Measurements from ENCODE around the gene KNSTRN. TPM values are rescaled to one million over a fixed set of nuclear protein-coding genes. Genes with fewer than 3 reads are reported as not detected.
A peak's percentile ranks its signal among the peaks of the same experiment; 100 is the strongest.

Gene KNSTRN
- total RNA-seq, 2 experiments from 2014 or later: 57.5 to 63.3 TPM

DNA sequence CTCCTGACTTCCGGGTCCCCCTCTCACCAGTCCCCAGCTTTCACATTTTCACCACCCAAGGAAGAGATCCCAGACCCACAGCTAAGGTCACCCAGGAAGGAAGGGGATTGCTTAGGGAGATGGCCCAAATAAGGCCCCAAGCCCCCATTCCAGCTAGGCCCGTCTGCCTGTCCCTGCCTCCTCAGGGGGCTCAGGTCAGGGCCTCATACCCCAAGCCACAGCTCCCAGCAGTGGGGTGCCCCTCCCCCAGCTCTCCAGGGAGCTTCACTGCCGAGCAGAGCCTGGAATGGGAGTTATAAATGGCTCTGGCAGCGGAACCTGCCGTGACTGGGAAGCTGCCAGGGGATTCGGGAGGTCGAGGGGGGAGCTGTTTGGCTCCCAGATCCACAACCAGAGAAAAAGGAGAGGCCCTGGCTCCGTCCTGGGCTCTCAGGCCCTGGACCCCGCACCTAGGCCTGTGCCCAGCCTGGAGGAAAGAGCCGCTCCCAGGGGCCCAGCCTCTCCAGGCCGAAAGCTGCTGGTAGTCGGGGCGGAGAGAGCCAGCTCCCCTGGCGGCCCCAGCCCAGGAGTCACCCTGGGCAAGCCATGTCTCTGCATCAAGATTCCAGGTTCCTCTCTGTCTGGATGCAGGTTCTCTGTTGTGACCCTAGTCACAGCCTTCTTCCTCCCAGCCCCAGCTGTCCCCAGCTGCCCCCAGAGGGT is 42.3 kb upstream of the KNSTRN start:
- H3K9me3 Mint-ChIP-seq: no peaks in the 10 kb centered on the region
- ChIA-PET CTCF (interaction anchor here (1.1 to 6.0 kb wide), 12 partner anchors 12 to 110 kb away, joined by 3 to 78 read pairs (median 12); partner anchors contain the start of genes BAHD1, INAFM2 and PLCB2), POLR2A (no interaction called here)
- no peaks in the 10 kb centered on the region for H3K27me3 Mint-ChIP-seq
- H3K36me3 Mint-ChIP-seq (ENCODE audit: low read depth): no peaks in the 10 kb centered on the region
- H3K27ac Mint-ChIP-seq: no peak overlapping the region
- H3K4me1 Mint-ChIP-seq: peaks cover 10% of the 10 kb centered on the region
- DNase-seq: no peak
- H3K4me3 Mint-ChIP-seq: no peak overlapping the region

DNA sequence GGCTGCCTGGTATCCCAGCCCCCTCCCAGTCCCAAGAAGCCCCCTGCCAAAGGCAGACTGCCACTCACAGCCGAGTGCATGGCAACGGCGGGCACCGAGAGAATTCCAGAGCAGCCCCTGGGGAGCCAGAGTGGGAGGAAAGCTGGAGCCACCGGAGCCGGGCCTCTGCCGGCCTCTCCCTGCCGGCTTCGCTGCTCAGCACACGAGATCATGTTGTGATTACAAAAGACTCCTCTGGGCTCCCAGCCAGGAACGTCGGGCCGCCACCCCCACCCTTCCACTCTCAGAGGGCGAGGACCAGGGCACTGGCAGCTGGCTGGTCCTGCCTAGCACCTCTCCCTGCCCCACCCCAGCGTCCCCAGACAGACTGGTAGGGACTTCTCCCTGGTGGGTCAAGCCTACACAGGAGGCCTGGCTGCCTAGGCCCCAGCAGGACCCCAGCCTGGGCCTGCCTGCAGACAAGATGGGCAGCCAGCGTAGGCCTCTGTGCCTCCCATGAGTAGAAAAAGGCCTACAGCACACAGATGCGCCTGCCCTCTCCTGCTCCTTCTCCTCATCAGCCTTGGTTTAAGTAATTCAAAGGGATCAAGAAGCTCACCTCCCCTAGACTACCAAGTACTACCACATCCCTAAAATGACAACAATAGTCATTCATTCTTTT is 41.7 kb upstream of the KNSTRN start, which contains the start of gene CCDC9B:
TSS of gene CCDC9B (minus strand) at position 200 of the 661 bp plus-strand sequence. CDS start at position 80, 120 bp downstream.
- H3K27me3 Mint-ChIP-seq: no peaks in the 10 kb centered on the region
- no peaks in the 10 kb centered on the region for H3K36me3 Mint-ChIP-seq (ENCODE audit: low read depth)
- ChIA-PET POLR2A (no interaction called here), CTCF (interaction anchor here (0.5 to 6.0 kb wide), 8 partner anchors 13 to 88 kb away, joined by 3 to 78 read pairs (median 12); partner anchors contain the start of genes KNSTRN and PLCB2)
- H3K27ac Mint-ChIP-seq: no peak within 1 kb of the TSS
- no peak for DNase-seq
- peaks cover 7% of the 10 kb centered on the region for H3K4me1 Mint-ChIP-seq
- no peak within 1 kb of the TSS for H3K4me3 Mint-ChIP-seq
- no peaks in the 10 kb centered on the region for H3K9me3 Mint-ChIP-seq

DNA sequence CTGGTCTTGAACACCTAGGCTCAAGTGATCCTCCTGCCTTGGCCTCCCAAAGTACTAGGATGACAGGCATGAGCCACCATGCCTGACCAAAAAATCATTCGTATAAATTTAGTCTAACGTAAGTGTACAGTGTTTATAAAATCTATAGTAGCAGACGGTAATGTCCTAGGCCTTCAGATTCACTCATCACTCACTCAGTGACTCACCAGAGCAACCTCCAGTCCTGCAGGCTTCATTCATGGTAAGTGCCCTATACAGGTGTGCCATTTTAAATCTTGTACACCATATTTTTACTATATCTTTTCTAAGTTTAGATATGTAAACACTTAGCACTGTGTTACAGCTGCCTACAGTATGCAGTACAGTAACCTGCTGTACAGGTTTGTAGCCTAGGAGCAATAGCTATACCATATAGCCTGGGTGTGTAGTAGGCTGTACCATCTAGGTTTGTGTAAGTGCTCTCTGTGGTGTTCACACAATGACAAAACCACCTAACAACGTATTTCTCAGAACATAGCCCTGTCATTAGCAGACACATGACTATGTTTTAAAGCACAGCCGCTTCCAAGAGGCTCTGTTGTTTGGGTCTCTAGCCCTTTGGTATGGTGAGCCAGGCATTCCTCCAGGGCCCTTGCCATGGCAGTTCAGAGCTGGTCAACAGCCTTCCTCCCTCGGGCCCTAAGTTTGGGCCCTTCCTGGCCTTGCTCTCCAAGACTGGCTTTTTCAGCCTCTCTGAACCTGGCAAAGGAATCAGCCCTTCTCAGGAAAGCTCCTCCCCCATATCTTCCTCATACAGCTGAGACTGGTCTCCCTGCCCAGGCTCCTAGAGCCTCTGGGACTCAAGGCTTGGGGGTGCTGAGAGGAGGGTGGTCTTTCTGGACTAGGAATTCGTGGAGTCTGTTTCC is 39.9 kb upstream of the KNSTRN start:
- H3K9me3 Mint-ChIP-seq: no peaks in the 10 kb centered on the region
- H3K27me3 Mint-ChIP-seq: no peaks in the 10 kb centered on the region
- no peaks in the 10 kb centered on the region for H3K36me3 Mint-ChIP-seq (ENCODE audit: low read depth)
- POLR2A ChIA-PET: no interaction called here
- peaks cover 4% of the 10 kb centered on the region for H3K4me1 Mint-ChIP-seq
- CTCF ChIA-PET: interaction anchor here (1.1 to 4.4 kb wide), 11 partner anchors 9 to 83 kb away, joined by 3 to 33 read pairs (median 4); partner anchors contain the start of gene KNSTRN
- no peak overlapping the region for H3K27ac Mint-ChIP-seq
- DNase-seq: no peak
- H3K4me3 Mint-ChIP-seq: no peak overlapping the region

DNA sequence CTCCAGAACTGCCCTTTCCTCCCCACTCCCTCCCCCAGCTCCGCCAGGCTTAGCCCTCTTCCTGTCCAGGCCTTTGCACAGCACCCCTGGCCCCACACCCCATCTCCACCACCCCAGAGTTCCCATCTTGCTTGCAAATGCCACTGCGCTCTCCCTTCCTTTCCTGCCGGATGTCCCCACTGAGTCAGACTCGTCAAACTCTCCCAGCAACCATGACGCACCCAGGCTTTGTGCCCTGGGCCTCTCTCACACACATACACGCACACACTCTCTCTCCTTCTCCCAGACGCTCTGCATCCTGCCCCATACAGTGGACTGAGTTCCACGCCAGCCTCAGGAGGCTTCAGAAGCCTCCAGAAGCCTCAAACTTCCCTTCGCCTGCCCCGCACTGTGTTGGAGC is 39.0 kb upstream of the KNSTRN start:
- DNase-seq: no peak
- POLR2A ChIA-PET: no interaction called here
- Mint-ChIP-seq H3K9me3 (no peaks in the 10 kb centered on the region), H3K4me1 (no peaks in the 10 kb centered on the region), H3K36me3 (ENCODE audit: low read depth) (no peaks in the 10 kb centered on the region), H3K27me3 (no peaks in the 10 kb centered on the region), H3K27ac (no peak overlapping the region), H3K4me3 (no peak overlapping the region)
- CTCF ChIA-PET: interaction anchor here (1.0 to 4.4 kb wide), 15 partner anchors 9 to 92 kb away, joined by 3 to 33 read pairs (median 4); no protein-coding TSS in a partner anchor

DNA sequence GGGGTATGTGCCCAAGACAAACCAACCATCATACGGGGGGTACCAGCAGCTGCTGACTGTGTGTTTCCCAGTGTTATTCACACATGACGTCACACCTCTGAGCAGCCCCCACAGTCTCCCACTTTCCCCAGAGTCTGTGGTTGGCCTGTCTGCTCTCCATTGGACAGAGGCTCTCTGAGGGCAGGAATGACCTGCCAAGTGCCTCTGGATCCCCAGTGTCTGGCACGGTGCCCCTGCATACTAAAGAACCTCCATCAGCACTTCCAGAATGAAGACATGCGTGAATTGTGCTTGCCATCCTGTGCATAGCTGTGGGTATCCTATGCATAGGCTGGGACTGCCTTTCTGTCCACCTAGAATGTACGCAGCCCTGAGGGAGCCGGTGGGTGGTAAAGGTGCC is 38.3 kb upstream of the KNSTRN start:
- Mint-ChIP-seq H3K9me3 (no peaks in the 10 kb centered on the region), H3K36me3 (ENCODE audit: low read depth) (no peaks in the 10 kb centered on the region), H3K27ac (no peak overlapping the region), H3K4me3 (no peak overlapping the region), H3K27me3 (no peaks in the 10 kb centered on the region), H3K4me1 (no peaks in the 10 kb centered on the region)
- POLR2A ChIA-PET: no interaction called here
- CTCF ChIA-PET: interaction anchor here (0.9 to 4.4 kb wide), 26 partner anchors 8 to 99 kb away, joined by 3 to 33 read pairs (median 4); partner anchors contain the start of gene PLCB2
- no peak for DNase-seq

DNA sequence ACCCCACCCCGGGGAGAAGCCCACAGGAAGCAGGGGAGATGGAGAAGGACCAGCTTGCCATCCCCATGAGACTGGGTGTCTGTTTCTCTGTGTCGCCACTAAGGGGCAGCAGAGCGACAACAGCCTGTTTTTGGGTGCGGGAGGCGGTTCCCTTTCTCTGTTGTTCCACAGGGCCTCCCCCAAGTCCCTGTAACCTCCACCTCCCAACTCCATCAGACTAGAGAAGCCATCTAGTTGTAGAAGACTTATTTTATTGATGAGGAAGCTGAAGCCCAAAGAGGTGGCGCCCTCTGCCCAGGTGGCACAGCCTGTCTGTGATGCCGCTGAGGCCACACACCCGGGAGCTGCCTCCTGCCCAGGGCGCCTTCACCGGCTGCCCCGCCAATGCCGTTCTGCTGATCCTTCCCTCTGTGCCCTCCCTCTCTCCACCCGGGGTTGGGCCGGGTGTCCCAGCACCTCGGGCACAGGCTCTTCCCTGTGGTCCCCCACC is 37.8 kb upstream of the KNSTRN start:
- no peak overlapping the region for H3K4me3 Mint-ChIP-seq
- no peaks in the 10 kb centered on the region for H3K9me3 Mint-ChIP-seq
- ChIA-PET POLR2A (no interaction called here), CTCF (interaction anchor here (0.7 to 4.4 kb wide), 24 partner anchors 8 to 98 kb away, joined by 3 to 33 read pairs (median 4); partner anchors contain the start of gene PLCB2)
- no peaks in the 10 kb centered on the region for H3K4me1 Mint-ChIP-seq
- no peak overlapping the region for H3K27ac Mint-ChIP-seq
- peak; percentile 83 for DNase-seq
- H3K36me3 Mint-ChIP-seq (ENCODE audit: low read depth): no peaks in the 10 kb centered on the region
- H3K27me3 Mint-ChIP-seq: no peaks in the 10 kb centered on the region

DNA sequence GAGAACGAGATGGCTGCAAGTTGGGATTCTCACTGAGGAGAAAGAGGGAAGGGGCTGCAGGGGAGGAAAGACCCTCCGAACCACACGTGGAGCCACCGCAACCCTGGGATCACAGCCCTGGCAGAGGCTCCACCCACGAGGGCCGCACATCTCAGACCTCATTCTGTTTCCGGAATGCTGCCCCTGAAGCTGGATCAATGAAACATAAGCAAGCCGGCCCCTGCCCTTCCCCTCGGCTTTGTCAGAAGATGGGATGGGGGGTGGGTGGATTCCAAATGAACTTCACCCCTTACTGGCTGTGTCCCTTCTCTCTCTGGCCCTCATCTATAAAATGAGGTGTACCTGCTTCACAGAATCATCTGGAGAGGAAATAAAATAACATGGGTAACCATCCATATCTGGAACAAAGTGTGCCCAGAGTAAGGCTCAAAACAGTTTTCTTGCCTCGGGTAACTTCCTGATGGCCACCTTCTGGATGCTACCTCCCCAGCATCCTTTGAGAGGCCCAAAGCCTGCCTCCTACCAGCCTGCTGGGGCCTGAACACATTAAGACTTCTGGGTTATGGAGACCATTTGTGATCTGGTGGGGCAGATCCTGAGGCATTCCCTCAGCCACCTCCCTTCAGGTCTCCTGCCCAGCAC is 37.2 kb upstream of the KNSTRN start:
- no peaks in the 10 kb centered on the region for H3K4me1 Mint-ChIP-seq
- H3K4me3 Mint-ChIP-seq: no peak overlapping the region
- no peak for DNase-seq
- ChIA-PET CTCF (interaction anchor here (0.7 to 4.4 kb wide), 17 partner anchors 8 to 98 kb away, joined by 3 to 33 read pairs (median 4); no protein-coding TSS in a partner anchor), POLR2A (no interaction called here)
- no peak overlapping the region for H3K27ac Mint-ChIP-seq
- H3K27me3 Mint-ChIP-seq: no peaks in the 10 kb centered on the region
- H3K36me3 Mint-ChIP-seq (ENCODE audit: low read depth): no peaks in the 10 kb centered on the region
- H3K9me3 Mint-ChIP-seq: no peaks in the 10 kb centered on the region

DNA sequence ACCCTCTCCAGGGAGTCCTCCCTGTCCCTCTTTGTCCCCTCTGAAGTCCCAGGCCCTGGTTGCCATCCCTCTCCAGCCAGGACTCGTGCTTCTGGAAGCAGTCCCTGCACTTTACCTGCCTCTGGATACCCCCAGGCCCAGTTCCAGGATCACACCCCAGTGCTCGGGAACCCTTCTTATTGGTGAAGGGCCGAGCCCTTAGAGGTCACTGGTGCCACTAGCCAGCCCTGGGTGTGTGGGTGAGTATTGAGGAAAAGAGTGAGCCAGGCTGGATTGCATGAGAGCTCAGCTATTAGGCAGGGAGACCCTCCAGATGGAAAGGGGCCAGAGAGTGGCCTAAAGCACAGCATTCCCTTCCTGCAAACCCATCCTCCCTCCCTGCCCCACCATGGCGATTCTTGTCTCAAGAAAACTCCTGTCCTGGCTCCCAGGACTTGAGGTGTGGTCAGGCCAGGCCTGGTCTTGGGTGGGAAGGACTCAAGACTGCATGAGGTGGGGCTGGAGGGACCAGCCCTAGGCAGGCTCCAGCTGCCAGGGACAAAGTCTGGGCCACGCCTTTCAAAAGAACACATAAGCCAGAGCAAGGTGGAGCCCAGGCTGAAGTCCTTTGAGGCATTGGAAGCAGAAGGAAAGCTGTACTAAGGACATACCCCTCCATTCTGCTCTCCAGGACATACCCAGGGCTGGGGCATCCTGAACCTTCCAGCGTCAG is 36.5 kb upstream of the KNSTRN start:
- H3K27ac Mint-ChIP-seq: no peak overlapping the region
- CTCF ChIA-PET: interaction anchor here (0.6 to 4.5 kb wide), 7 partner anchors 8 to 76 kb away, joined by 3 to 33 read pairs (median 5); no protein-coding TSS in a partner anchor
- no peaks in the 10 kb centered on the region for H3K9me3 Mint-ChIP-seq
- POLR2A ChIA-PET: no interaction called here
- no peaks in the 10 kb centered on the region for H3K27me3 Mint-ChIP-seq
- no peaks in the 10 kb centered on the region for H3K4me1 Mint-ChIP-seq
- no peak overlapping the region for H3K4me3 Mint-ChIP-seq
- no peaks in the 10 kb centered on the region for H3K36me3 Mint-ChIP-seq (ENCODE audit: low read depth)
- no peak for DNase-seq

DNA sequence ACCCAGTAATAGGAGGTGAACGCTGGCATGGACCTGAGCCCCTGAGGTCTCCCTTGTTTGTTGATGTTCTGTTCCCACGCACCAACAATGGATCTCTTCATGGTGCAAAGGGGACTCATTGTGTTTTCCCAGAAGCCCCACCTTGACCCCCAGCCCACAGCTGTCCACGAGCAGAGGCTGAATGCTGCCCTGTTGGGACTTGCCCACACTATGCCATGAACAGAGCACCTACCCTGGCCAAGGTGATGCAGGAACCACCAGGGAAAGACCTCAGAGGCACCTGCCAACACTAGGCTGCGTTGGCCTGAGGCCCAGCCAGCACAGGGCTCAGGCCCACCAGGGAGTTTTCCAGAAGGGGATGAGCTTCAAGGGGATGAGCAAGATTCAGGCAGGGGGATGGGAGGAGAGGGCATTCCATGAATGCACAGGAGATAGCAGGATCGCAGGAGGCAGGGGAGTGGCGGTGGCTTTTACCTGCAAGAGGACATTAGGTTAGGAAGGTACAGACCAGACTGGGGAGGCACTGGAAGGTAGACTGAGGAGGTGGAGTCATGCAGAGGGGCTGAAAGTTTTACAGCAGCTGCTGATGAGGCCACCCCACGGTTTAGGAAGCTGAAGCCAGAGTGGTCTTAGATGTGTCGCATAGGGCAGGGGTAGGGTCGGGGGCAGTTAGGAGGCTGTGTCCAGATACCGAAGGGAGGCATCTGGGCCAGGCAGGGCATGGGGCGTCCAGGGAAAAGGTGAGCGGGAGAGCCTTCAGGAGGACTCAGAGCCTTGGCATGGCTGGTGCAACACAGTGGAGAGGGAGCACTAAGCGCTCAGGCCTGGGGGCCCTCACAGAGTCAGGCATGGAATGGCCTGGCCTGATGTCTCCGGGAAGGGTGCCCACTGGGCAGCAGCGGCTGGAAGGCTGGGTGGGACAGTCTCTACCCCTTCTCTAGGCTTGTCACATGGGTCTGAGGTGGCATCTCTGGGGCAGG is 35.7 kb upstream of the KNSTRN start:
- no peak overlapping the region for H3K4me3 Mint-ChIP-seq
- ChIA-PET POLR2A (no interaction called here), CTCF (interaction anchor here (0.6 to 4.5 kb wide), 5 partner anchors 8 to 75 kb away, joined by 3 to 11 read pairs (median 4); no protein-coding TSS in a partner anchor)
- H3K4me1 Mint-ChIP-seq: no peaks in the 10 kb centered on the region
- no peak for DNase-seq
- H3K36me3 Mint-ChIP-seq (ENCODE audit: low read depth): no peaks in the 10 kb centered on the region
- H3K27ac Mint-ChIP-seq: no peak overlapping the region
- no peaks in the 10 kb centered on the region for H3K27me3 Mint-ChIP-seq
- H3K9me3 Mint-ChIP-seq: no peaks in the 10 kb centered on the region

DNA sequence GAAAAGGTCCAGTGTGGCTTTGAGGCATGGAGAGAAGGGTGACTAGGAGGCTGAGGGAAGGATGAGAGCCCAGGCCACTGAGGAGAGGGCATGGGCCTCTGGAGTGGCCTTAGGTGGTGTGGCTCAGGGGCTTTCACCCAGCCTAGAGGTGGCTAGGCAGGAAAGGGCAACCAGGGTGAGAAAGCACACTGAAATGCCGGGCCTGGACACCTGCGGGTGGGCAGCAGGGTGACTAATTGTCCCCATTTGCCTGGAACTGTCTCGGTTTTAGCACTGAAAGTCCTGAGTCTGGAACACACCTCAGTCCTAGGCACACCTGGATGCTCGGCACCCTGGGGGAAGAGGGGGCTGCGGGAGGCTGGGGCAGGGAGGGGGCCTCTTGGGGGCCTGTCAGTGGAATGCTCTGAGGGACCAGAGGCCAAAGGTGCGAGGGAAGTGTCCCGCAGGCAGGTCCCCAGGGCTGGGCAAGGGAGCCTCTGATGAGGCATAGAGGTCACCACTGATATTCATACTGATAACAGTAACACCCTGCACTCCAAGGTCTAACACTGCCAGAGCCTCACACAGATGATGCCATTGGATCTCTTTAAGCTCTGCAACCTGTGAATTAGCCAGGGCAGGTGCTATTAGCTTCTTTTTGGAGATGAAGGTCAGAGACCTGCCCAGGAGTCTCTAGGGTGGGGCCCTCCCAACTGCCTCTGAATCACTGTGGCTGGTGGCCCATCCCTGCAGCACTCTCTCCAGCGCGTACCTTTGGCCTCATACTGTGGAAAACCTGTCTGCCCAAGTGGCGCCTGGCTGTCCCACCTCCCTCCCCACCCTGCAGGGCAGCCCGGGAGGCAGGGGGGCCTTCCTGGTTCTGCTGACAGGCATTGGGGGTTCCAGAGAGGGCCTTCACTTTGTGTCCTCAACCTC is 34.7 kb upstream of the KNSTRN start:
- Mint-ChIP-seq H3K4me1 (no peaks in the 10 kb centered on the region), H3K27me3 (no peaks in the 10 kb centered on the region), H3K27ac (no peak overlapping the region), H3K36me3 (ENCODE audit: low read depth) (no peaks in the 10 kb centered on the region), H3K9me3 (no peaks in the 10 kb centered on the region), H3K4me3 (no peak overlapping the region)
- POLR2A ChIA-PET: no interaction called here
- DNase-seq: no peak
- CTCF ChIA-PET: interaction anchor here (0.6 to 4.5 kb wide), 5 partner anchors 14 to 225 kb away, joined by 3 to 11 read pairs (median 4); no protein-coding TSS in a partner anchor

Data from activated CD4-positive, alpha-beta T cell treated with anti-CD3 and anti-CD28 coated beads, Interleukin-2, amount 10 ng/mL, durations not matched to agents 7 days and 5 days (primary cell).